ENCODE data around the gene STARD13. TPM values are rescaled to one million over a fixed set of nuclear protein-coding genes. Genes with fewer than 3 reads are reported as not detected.
A peak's percentile ranks its signal among the peaks of the same experiment; 100 is the strongest.

STARD13 gene
- total and polyA plus RNA-seq, 8 donors: 21.9 to 43.6 (median 24.6) TPM

- DNase-seq (no peak), ATAC-seq (no peak)
- TF ChIP-seq, protein P1, sequence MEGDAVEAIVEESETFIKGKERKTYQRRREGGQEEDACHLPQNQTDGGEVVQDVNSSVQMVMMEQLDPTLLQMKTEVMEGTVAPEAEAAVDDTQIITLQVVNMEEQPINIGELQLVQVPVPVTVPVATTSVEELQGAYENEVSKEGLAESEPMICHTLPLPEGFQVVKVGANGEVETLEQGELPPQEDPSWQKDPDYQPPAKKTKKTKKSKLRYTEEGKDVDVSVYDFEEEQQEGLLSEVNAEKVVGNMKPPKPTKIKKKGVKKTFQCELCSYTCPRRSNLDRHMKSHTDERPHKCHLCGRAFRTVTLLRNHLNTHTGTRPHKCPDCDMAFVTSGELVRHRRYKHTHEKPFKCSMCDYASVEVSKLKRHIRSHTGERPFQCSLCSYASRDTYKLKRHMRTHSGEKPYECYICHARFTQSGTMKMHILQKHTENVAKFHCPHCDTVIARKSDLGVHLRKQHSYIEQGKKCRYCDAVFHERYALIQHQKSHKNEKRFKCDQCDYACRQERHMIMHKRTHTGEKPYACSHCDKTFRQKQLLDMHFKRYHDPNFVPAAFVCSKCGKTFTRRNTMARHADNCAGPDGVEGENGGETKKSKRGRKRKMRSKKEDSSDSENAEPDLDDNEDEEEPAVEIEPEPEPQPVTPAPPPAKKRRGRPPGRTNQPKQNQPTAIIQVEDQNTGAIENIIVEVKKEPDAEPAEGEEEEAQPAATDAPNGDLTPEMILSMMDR (IDR thresholded peaks at IDR 0.05): no peak
- intact Hi-C loops (cut with DNase I): no loop called here
- Histone ChIP-seq H3K36me3 (no peaks in the 10 kb centered on the region), H3K9me3 (no peaks in the 10 kb centered on the region), H3K4me1 (peaks cover 0 to 14% of the 10 kb centered on the region in 2 donors), H3K27ac (no peak overlapping the region), H3K27me3 (no peaks in the 10 kb centered on the region), H3K4me3 (no peak overlapping the region)
These were observed 97.3 kb downstream of the STARD13 start for GRCh38 chr13:33188093-33188882.

DNA sequence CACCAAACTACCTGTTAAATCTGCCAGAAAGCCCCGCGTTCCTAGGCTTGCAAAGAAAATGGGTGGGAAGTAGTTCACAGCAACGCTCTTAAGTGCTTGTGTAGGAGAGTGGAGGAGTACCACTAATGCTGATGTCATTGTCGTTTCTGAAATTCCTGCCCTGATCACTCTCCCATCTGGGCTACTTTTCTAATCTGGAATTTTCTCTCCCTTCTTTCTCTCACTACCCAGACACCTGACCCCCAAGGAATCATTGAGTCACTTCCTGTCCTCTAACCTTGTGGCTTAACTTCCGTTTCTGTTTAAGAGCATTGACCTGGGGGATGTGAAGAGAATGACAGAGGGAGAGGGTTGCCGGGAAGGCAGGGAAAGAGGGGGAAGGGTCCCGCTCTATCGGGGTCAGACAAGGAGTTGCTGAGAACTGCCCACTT is 98.7 kb downstream of the STARD13 start:
- intact Hi-C loops (cut with DNase I): no loop called here
- no peaks in the 10 kb centered on the region for H3K36me3 ChIP-seq
- ATAC-seq (peak; percentile 75), DNase-seq (no peak)
- no peaks in the 10 kb centered on the region for H3K27me3 ChIP-seq
- peaks cover 0 to 13% of the 10 kb centered on the region in 2 donors for H3K4me1 ChIP-seq
- H3K4me3 ChIP-seq: no peak overlapping the region
- TF ChIP-seq, protein P1 (IDR thresholded peaks at IDR 0.05): no peak
- H3K9me3 ChIP-seq: no peaks in the 10 kb centered on the region
- H3K27ac ChIP-seq: peak overlapping the region in 1 of 2 donors; percentile 39

DNA sequence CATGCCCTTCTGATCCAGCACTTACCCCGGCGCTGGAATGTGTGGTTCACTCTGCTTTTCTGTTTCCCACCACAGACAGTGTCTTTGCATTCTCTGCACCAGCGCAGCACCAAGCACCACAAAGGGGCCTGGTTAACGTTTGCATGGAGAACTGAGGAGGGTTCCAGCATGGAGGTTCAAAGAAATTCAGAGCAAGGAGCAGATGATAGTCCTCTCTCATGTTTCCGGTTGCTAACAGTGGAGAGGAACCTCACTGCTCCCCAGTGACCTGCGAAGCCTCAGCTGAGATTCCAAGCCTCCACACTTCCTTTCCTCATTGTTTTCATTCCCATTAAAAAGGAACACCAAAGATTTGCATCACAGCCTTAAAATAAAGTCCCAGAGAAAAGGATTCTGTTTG is 99.7 kb downstream of the STARD13 start:
- Histone ChIP-seq H3K9me3 (no peaks in the 10 kb centered on the region), H3K4me1 (peaks cover 0 to 13% of the 10 kb centered on the region in 2 donors), H3K27ac (no peak overlapping the region), H3K36me3 (no peaks in the 10 kb centered on the region), H3K4me3 (no peak overlapping the region), H3K27me3 (no peaks in the 10 kb centered on the region)
- ATAC-seq (no peak), DNase-seq (no peak)
- TF ChIP-seq, protein P1 (IDR thresholded peaks at IDR 0.05): no peak
- intact Hi-C loops (cut with DNase I): no loop called here

DNA sequence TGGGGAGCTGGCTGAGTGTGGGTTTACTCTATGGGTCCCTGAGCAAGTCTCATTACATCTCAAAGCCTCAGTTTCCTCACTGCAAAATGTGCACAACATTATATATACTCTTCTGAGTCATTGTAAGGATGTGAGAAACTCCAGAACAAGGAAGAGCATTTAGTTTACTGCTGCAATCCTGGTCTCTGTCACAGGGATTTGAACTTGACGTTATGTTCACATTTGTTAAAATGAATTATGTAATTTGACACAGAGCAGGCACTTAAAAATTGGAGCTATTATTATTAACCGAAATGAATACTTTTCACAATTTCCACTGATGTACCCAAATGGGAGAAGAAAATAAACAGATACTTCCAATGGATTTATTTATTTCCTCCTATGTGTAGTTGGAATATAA is 101.0 kb downstream of the STARD13 start:
- Histone ChIP-seq H3K36me3 (no peaks in the 10 kb centered on the region), H3K9me3 (no peaks in the 10 kb centered on the region), H3K4me1 (peaks cover 0 to 13% of the 10 kb centered on the region in 2 donors), H3K27ac (no peak overlapping the region), H3K4me3 (no peak overlapping the region), H3K27me3 (no peaks in the 10 kb centered on the region)
- DNase-seq (no peak), ATAC-seq (no peak)
- intact Hi-C loops (cut with DNase I): no loop called here
- TF ChIP-seq, protein P1 (IDR thresholded peaks at IDR 0.05): no peak

DNA sequence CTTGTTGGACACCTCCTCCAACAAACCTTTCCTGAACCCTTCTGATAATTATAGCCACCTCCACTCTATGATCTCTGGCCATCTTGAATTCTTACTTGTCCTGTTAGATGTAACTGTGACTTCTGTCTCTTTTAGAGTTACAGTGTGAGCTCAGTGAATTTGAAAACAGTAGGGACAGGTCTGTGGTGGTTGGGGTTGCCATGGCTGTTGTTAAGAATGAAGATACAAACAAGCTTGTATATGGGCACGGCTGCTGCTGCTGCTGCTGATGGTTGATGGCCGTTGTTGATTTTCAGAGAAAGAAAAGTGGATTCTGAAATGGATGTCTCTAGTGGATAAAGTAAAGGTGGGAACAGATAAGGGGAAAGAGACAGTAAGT is 101.5 kb downstream of the STARD13 start:
- Histone ChIP-seq H3K27me3 (no peaks in the 10 kb centered on the region), H3K27ac (no peak overlapping the region), H3K36me3 (no peaks in the 10 kb centered on the region), H3K4me1 (peaks cover 0 to 13% of the 10 kb centered on the region in 2 donors), H3K9me3 (no peaks in the 10 kb centered on the region), H3K4me3 (no peak overlapping the region)
- DNase-seq (no peak), ATAC-seq (no peak)
- intact Hi-C loops (cut with DNase I): no loop called here
- TF ChIP-seq, protein P1 (IDR thresholded peaks at IDR 0.05): no peak

Measured in left lung (tissue), 10 donors.